SK-N-SH (cell line): ENCODE measurements around the gene LPP. TPM values are rescaled to one million over a fixed set of nuclear protein-coding genes. Genes with fewer than 3 reads are reported as not detected.

Experiments
- CTCF ChIA-PET: fragments of 300-600, 350-600 bp; formaldehyde crosslinking; extraction: SDS; loops from one replicate; lab custom pipeline; 2021; lab: Yijun Ruan, JAX
- POLR2A ChIA-PET: fragments of 350-600 bp; sonication (Branson Sonifier 250); formaldehyde crosslinking; extraction: SDS; loops from one replicate; lab custom pipeline; 2020; ENCODE audit warnings: antibody characterized with exemption, inconsistent platforms; lab: Yijun Ruan, JAX
- DNase-seq: peaks from one replicate; pipeline ENCODE4 v3.0.0; 2012
- H2AFZ ChIP-seq: fragments of 200-600 bp; sonication (generic); 2 replicates; pipeline ENCODE4 v1.8.1; 2016; ENCODE audit warnings: antibody characterized with exemption, mild to moderate bottlenecking, low read depth
- H3F3A ChIP-seq: fragments of 200-600 bp; sonication (generic); replicated peaks from 2 replicates; pipeline ENCODE3; 2016; ENCODE audit warnings: antibody characterized with exemption, mild to moderate bottlenecking; ENCODE audit not compliant: insufficient read depth
- H3K27ac ChIP-seq, 2 experiments: fragments of 200-500 bp in 1 of 2; fragments of 200-600 bp in 1 of 2; sonication (Bioruptor generic) in 1 of 2; sonication (generic), shearing (Covaris generic) in 1 of 2; 2 replicates each; pipeline versions ENCODE4 v1.5.1 to v1.6.1; 2014 to 2016; ENCODE audit warnings: low read depth in 2 of 2, inconsistent platforms in 1 of 2, low read length in 1 of 2, mild to moderate bottlenecking in 1 of 2, mixed read lengths in 1 of 2
- H3K27me3 ChIP-seq: fragments of 200-600 bp; sonication (generic), shearing (Covaris generic); 2 replicates; pipeline ENCODE4 v1.6.1; 2016; ENCODE audit warnings: mixed run types; ENCODE audit not compliant: insufficient read depth
- H3K36me3 ChIP-seq, 2 experiments: fragments of 200-500 bp in 1 of 2; fragments of 200-600 bp in 1 of 2; sonication (Bioruptor generic) in 1 of 2; sonication (generic) in 1 of 2; replicated peaks in 1 of 2; 2 replicates each; pipeline versions ENCODE3 to v1.5.1; 2014 to 2016; ENCODE audit warnings: low read length in 1 of 2, mild to moderate bottlenecking in 1 of 2; ENCODE audit not compliant: insufficient read depth in 2 of 2, control insufficient read depth in 1 of 2
- H3K4me1 ChIP-seq, 2 experiments: fragments of 200-500 bp in 1 of 2; fragments of 200-600 bp in 1 of 2; sonication (Bioruptor generic) in 1 of 2; sonication (generic), shearing (Covaris generic) in 1 of 2; 2 replicates each; pipeline versions ENCODE4 v1.5.1 to v1.6.1; 2014 to 2016; ENCODE audit warnings: low read depth in 1 of 2, low read length in 1 of 2, mixed run types in 1 of 2; ENCODE audit not compliant: insufficient read depth in 2 of 2, control insufficient read depth in 1 of 2
- H3K4me2 ChIP-seq: fragments of 200-600 bp; sonication (generic), shearing (Covaris generic); 2 replicates; pipeline ENCODE4 v1.6.1; 2017; ENCODE audit warnings: mixed run types
- H3K4me3 ChIP-seq, 2 experiments: fragments of 200-500 bp in 1 of 2; fragments of 200-600 bp in 1 of 2; sonication (Bioruptor generic) in 1 of 2; sonication (generic), shearing (Covaris generic) in 1 of 2; 2 replicates each; pipeline versions ENCODE4 v1.5.1 to v1.8.1; 2014 to 2016; ENCODE audit warnings: low read depth in 2 of 2, inconsistent platforms in 1 of 2, low read length in 1 of 2, mild to moderate bottlenecking in 1 of 2, mixed read lengths in 1 of 2, moderate library complexity in 1 of 2
- H3K79me2 ChIP-seq: fragments of 200-600 bp; sonication (generic); 2 replicates; pipeline ENCODE4 v1.8.1; 2017; ENCODE audit warnings: mild to moderate bottlenecking; ENCODE audit not compliant: insufficient read depth
- H3K9ac ChIP-seq: fragments of 200-600 bp; sonication (generic); 2 replicates; pipeline ENCODE4 v1.6.1; 2017; ENCODE audit warnings: mixed run types
- H3K9me2 ChIP-seq: fragments of 200-600 bp; sonication (generic); 2 replicates; pipeline ENCODE4 v1.6.1; 2017; ENCODE audit warnings: mixed run types
- H3K9me3 ChIP-seq: fragments of 200-600 bp; sonication (generic); 2 replicates; pipeline ENCODE4 v1.6.1; 2017; ENCODE audit warnings: mixed run types, mild to moderate bottlenecking, moderate library complexity
- H4K20me1 ChIP-seq: fragments of 200-600 bp; sonication (generic); 2 replicates; pipeline ENCODE4 v1.6.1; 2017; ENCODE audit warnings: mild to moderate bottlenecking, mixed run types; ENCODE audit not compliant: insufficient read depth
- CHD2 ChIP-seq: fragments of 150-350 bp; IDR thresholded peaks from 2 replicates; pipeline ENCODE4 v1.6.1; 2018; ENCODE audit warnings: low read length; ENCODE audit not compliant: partially characterized antibody
- EZH2phosphoT487 ChIP-seq: fragments of 200-600 bp; sonication (generic); IDR thresholded peaks from 2 replicates; pipeline ENCODE4 v1.6.1; 2017; ENCODE audit warnings: low read depth, mixed run types, mild to moderate bottlenecking, antibody characterized with exemption, moderate library complexity, borderline replicate concordance
- FOXM1 ChIP-seq: IDR thresholded peaks from 2 replicates; pipeline ENCODE4 v1.4.0; 2012; ENCODE audit warnings: low read depth, mild to moderate bottlenecking
- GATA2 ChIP-seq: sonication (generic); formaldehyde crosslinking; IDR thresholded peaks from 2 replicates; pipeline ENCODE4 v1.5.0; 2020; ENCODE audit warnings: mild to moderate bottlenecking, missing genetic modification reagents
- JUND ChIP-seq: IDR thresholded peaks from 2 replicates; pipeline ENCODE4 v1.4.0; 2012
- RAD21 ChIP-seq: IDR thresholded peaks from 2 replicates; pipeline ENCODE4 v1.6.1; 2012; ENCODE audit warnings: mild to moderate bottlenecking, low read length
- RCOR1 ChIP-seq: fragments of 150-350 bp; IDR thresholded peaks from 2 replicates; pipeline ENCODE4 v1.6.1; 2017; ENCODE audit warnings: antibody characterized with exemption, low read length
- REST ChIP-seq: IDR thresholded peaks from 2 replicates; pipeline ENCODE4 v1.6.1; 2012; ENCODE audit warnings: mild to moderate bottlenecking, low read depth, low read length, moderate library complexity
- RFX5 ChIP-seq: IDR thresholded peaks from 2 replicates; pipeline ENCODE4 v1.6.1; 2012; ENCODE audit warnings: mild to moderate bottlenecking, improper control_type of control experiment, low read length
- SIN3A ChIP-seq: IDR thresholded peaks from 2 replicates; pipeline ENCODE4 v1.6.1; 2012; ENCODE audit warnings: low read depth, mild to moderate bottlenecking, low read length, moderate library complexity, borderline replicate concordance
- SMC3 ChIP-seq: IDR thresholded peaks from 2 replicates; pipeline ENCODE4 v1.6.1; 2012; ENCODE audit warnings: low read depth, low read length, improper control_type of control experiment
- TAF1 ChIP-seq: IDR thresholded peaks from 2 replicates; pipeline ENCODE4 v1.6.1; 2012; ENCODE audit warnings: low read depth, mild to moderate bottlenecking, low read length, moderate library complexity, borderline replicate concordance
- TCF12 ChIP-seq: IDR thresholded peaks from 2 replicates; pipeline ENCODE4 v1.4.0; 2012
- TEAD4 ChIP-seq: IDR thresholded peaks from 2 replicates; pipeline ENCODE4 v1.4.0; 2012; ENCODE audit warnings: mild to moderate bottlenecking, borderline replicate concordance; ENCODE audit not compliant: insufficient read depth
- USF1 ChIP-seq: IDR thresholded peaks from 2 replicates; pipeline ENCODE4 v1.4.0; 2012; ENCODE audit warnings: low read depth, borderline replicate concordance
- USF2 ChIP-seq: fragments of 150-350 bp; IDR thresholded peaks from 2 replicates; pipeline ENCODE4 v1.6.1; 2017; ENCODE audit warnings: antibody characterized with exemption, low read length, low read depth, borderline replicate concordance
- YY1 ChIP-seq: IDR thresholded peaks from 2 replicates; pipeline ENCODE4 v1.4.0; 2012; ENCODE audit warnings: low read depth, mild to moderate bottlenecking
- WGBS: methylation state at CpG from one replicate; pipeline ENCODE4 v1.1.6; 2017; ENCODE audit warnings: low lambda C conversion rate; 5-methylcytosine and 5-hydroxymethylcytosine counted together
- polyA plus RNA-seq, 3 experiments: library from polyadenylated mRNA; depleted of rRNA; stranded (reverse); fragments of >200 nt; gene quantifications; 2 replicates each; pipeline ENCODE4 v1.2.3, GENCODE V29; 2012
- TF ChIP-seq, protein P1 (sequence below): IDR thresholded peaks from 2 replicates; pipeline ENCODE4 v1.4.0; 2012; ENCODE audit warnings: low read depth
- TF ChIP-seq, protein P2 (sequence below): fragments of 150-350 bp; IDR thresholded peaks from 2 replicates; pipeline ENCODE4 v1.6.1; 2016; ENCODE audit warnings: mild to moderate bottlenecking, low read depth, low read length
- TF ChIP-seq, protein P3 (sequence below): IDR thresholded peaks from 2 replicates; pipeline ENCODE4; 2012

The LPP gene
- polyA plus RNA-seq, 1 of the 3 experiments (the other 2 are of a cell fraction): 6.6 TPM

DNA sequence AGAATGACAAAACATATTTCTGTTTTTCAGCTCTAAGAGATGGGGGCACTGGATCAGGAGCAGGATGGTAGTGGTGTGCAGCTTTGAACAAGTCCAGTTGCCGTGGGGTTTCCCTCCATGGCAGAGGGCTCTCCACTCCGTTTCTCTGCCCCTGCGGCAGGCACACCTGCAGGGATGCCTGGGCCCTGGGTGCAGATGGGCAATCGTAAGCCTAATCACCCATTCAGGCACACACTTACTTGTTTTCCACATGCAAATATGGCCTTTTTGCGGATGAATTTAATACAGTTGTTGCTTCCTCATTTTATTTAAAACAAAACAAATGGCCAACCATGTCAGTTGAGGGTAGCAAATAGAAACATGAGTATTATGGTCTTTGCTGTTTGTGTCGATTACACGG lies 85.1 kb downstream of the LPP start:
- peaks cover 9% of the 10 kb centered on the region for H4K20me1 ChIP-seq
- no peak for DNase-seq
- H3K4me2 ChIP-seq: no peak overlapping the region
- TF ChIP-seq SIN3A (no peak), FOXM1 (no peak), RFX5 (no peak), TAF1 (no peak), YY1 (no peak), USF2 (no peak), GATA2 (CRISPR knock-in tag) (no peak), TEAD4 (no peak), EZH2phosphoT487 (no peak), JUND (no peak), SMC3 (no peak)
- TF ChIP-seq, protein P1, sequence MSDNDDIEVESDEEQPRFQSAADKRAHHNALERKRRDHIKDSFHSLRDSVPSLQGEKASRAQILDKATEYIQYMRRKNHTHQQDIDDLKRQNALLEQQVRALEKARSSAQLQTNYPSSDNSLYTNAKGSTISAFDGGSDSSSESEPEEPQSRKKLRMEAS: no peak
- TF ChIP-seq, protein P2, sequence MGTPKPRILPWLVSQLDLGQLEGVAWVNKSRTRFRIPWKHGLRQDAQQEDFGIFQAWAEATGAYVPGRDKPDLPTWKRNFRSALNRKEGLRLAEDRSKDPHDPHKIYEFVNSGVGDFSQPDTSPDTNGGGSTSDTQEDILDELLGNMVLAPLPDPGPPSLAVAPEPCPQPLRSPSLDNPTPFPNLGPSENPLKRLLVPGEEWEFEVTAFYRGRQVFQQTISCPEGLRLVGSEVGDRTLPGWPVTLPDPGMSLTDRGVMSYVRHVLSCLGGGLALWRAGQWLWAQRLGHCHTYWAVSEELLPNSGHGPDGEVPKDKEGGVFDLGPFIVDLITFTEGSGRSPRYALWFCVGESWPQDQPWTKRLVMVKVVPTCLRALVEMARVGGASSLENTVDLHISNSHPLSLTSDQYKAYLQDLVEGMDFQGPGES: no peak
- TF ChIP-seq, protein P3, sequence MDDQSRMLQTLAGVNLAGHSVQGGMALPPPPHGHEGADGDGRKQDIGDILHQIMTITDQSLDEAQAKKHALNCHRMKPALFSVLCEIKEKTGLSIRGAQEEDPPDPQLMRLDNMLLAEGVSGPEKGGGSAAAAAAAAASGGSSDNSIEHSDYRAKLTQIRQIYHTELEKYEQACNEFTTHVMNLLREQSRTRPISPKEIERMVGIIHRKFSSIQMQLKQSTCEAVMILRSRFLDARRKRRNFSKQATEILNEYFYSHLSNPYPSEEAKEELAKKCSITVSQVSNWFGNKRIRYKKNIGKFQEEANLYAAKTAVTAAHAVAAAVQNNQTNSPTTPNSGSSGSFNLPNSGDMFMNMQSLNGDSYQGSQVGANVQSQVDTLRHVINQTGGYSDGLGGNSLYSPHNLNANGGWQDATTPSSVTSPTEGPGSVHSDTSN: no peak
- WGBS: 91% methylated on average over 5 of the region's 7 CpGs
- ChIA-PET POLR2A (no interaction called here), CTCF (no interaction called here)
- no peak overlapping the region for H2AFZ ChIP-seq
- H3K9ac ChIP-seq: no peak overlapping the region
- H3K9me3 ChIP-seq: no peaks in the 10 kb centered on the region
- H3K36me3 ChIP-seq: peaks cover 5 to 10% of the 10 kb centered on the region in 2 experiments
- H3K9me2 ChIP-seq: no peaks in the 10 kb centered on the region
- H3K27me3 ChIP-seq: no peaks in the 10 kb centered on the region
- no peak overlapping the region for H3K4me3 ChIP-seq
- peaks cover 83% of the 10 kb centered on the region for H3K79me2 ChIP-seq
- H3K27ac ChIP-seq: no peak overlapping the region
- peaks cover 29% of the 10 kb centered on the region for H3F3A ChIP-seq
- H3K4me1 ChIP-seq: peaks cover 0 to 31% of the 10 kb centered on the region in 2 experiments; a peak in 3 of 4 replicates

DNA sequence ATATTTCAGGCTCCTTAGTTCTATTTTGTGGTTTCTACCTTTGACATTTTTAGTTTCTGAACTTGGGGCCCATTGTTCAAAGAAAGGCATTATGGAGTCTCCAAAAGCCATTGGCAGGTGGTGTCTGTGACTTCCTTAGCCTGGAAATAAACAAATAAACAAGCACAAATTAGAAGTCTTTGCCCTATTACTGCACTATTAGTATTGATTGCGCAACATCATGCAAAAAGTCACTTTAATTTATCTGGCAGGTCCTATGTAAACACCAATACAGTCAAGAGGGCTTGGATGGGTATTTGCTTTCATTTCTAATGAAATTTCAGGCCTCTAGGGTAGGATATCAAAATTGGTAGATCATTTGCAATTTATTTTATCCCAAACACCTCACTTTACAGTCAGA lies 85.6 kb downstream of the LPP start:
- ChIA-PET POLR2A (no interaction called here), CTCF (no interaction called here)
- no peak overlapping the region for H3K4me3 ChIP-seq
- no peak for TF ChIP-seq REST
- TF ChIP-seq GATA2 (CRISPR knock-in tag): no peak
- no peak for TF ChIP-seq USF1
- TF ChIP-seq CHD2: no peak
- TF ChIP-seq TAF1: no peak
- no peak for TF ChIP-seq TCF12
- no peak for TF ChIP-seq EZH2phosphoT487
- TF ChIP-seq RCOR1: no peak
- TF ChIP-seq JUND: no peak
- TF ChIP-seq RAD21: no peak
- no peak for TF ChIP-seq SMC3

More for the DNA sequence above, 85.6 kb downstream of the LPP start:
- peaks cover 83% of the 10 kb centered on the region for H3K79me2 ChIP-seq
- H3K27ac ChIP-seq: no peak overlapping the region
- 80% methylated on average over 1 of the region's 1 CpG for WGBS
- no peak for DNase-seq
- no peaks in the 10 kb centered on the region for H3K9me2 ChIP-seq
- H3F3A ChIP-seq: peaks cover 33% of the 10 kb centered on the region
- H3K9ac ChIP-seq: no peak overlapping the region
- H4K20me1 ChIP-seq: peaks cover 4% of the 10 kb centered on the region; the same call in 1 of the 2 replicates
- H3K4me1 ChIP-seq: peaks cover 0 to 31% of the 10 kb centered on the region in 2 experiments; a peak in 3 of 4 replicates
- no peaks in the 10 kb centered on the region for H3K9me3 ChIP-seq
- no peaks in the 10 kb centered on the region for H3K27me3 ChIP-seq
- H2AFZ ChIP-seq: no peak overlapping the region
- peaks cover 5 to 10% of the 10 kb centered on the region in 2 experiments for H3K36me3 ChIP-seq
- H3K4me2 ChIP-seq: no peak overlapping the region
